ENCODE data around the gene DDX39A. TPM values are rescaled to one million over a fixed set of nuclear protein-coding genes. Genes with fewer than 3 reads are reported as not detected.

DDX39A gene
- total and polyA plus RNA-seq, 12 donors: 26.7 to 262 (median 46.8) TPM

DNA sequence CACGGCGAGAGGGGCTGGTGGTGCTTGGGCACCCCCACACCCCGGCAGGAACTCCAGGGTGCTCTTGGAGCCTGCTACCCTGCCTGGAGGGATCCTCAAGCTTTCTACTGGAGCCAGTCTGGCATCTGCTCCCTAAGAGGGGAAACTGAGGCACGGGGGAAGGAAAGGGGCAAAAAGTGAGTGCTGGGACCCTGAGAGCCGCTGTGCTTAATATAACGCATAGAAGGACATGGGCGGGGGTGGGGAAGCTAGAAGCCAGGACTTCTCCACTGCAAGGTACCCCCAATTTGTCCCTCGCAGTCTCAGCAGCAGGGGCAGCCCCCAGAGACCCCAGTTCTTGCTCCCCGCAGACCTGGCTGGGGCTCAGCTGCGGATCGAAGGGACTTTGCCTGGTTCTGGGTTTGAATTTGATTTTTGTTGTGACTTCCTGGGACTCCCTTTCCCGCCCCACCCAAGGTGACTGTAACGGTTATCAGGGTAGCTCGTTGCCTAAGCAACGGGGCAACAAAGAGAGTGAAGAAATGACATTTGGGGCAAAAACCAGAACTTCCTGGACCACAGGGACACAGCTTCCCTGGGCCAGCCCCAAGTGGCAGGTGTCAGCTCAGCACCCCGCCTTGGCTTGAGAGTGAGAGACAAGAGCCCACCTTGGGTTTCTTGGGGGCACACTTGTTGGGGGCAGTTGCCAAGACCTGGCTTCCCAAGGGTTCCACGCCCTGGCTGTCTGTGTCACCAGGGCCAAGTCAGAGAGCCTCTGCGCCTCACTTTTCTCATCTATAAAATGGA, 37.3 kb downstream of the DDX39A start:
- 20 to 33% (median 27%) methylated on average over 13 to 18 of the region's 18 CpGs for WGBS, 4 donors
- intact Hi-C loops (cut with DNase I): no loop called here
- Histone ChIP-seq H3K4me1 (replicated peaks in 1 of 2) (peaks cover 6 to 41% of the 10 kb centered on the region in 2 donors), H3K4me3 (peak overlapping the region in 3 of 4 donors; percentile 49 to 73 (median 59)), H3K36me3 (replicated peaks in 1 of 2) (no peaks in the 10 kb centered on the region), H3K27me3 (no peaks in the 10 kb centered on the region), H3K9me3 (replicated peaks in 1 of 3) (no peaks in the 10 kb centered on the region), H3K27ac (peak overlapping the region in 4 of 5 donors; percentile 57 to 78 (median 71))
- peak in 4 of 7 donors; percentile 32 to 61 (median 47) for DNase-seq
- TF ChIP-seq, protein P1, sequence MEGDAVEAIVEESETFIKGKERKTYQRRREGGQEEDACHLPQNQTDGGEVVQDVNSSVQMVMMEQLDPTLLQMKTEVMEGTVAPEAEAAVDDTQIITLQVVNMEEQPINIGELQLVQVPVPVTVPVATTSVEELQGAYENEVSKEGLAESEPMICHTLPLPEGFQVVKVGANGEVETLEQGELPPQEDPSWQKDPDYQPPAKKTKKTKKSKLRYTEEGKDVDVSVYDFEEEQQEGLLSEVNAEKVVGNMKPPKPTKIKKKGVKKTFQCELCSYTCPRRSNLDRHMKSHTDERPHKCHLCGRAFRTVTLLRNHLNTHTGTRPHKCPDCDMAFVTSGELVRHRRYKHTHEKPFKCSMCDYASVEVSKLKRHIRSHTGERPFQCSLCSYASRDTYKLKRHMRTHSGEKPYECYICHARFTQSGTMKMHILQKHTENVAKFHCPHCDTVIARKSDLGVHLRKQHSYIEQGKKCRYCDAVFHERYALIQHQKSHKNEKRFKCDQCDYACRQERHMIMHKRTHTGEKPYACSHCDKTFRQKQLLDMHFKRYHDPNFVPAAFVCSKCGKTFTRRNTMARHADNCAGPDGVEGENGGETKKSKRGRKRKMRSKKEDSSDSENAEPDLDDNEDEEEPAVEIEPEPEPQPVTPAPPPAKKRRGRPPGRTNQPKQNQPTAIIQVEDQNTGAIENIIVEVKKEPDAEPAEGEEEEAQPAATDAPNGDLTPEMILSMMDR (IDR thresholded peaks at IDR 0.05): no peak
- no peak for TF ChIP-seq POLR2A (IDR thresholded peaks at IDR 0.05)

DNA sequence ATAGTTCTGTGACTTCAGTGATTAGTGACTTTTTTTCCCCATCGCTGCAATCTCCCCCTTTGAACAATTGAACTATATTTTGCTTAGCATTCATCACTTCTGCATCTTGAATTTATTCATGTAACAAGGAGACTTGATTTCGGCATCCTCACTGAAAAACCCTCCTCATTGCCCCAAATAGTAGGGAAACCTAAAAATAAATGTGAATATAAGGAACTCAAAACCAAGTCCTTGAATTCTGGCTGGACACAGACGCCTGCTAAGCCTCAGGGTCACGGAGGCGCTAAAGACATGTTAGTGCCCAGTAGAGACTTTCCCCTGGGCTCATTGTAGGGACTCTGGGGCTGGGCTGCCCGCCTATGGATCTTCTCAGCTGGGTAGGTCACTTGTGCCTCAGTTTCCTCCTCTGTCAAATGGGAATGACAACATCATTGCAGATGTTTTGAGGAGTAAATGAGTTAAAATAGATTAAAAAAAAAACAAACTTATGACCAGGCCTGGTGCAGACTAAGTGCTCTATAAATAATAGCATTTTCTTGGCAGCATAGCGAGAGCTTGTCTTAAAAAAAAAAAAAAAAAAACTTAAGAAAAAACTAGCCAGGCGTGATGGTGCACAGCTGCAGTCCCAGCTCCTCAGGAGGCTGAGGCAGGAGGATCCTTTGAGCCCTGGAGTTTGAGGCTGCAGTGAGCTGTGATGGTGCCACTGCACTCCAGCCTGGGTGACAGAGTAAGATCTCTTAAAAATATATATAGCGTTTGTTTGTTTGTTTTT, 39.7 kb downstream of the DDX39A start:
- Histone ChIP-seq H3K4me1 (replicated peaks in 1 of 2) (peaks cover 6 to 43% of the 10 kb centered on the region in 2 donors), H3K36me3 (replicated peaks in 1 of 2) (no peaks in the 10 kb centered on the region), H3K27ac (peak overlapping the region in 1 of 5 donors; percentile 78), H3K9me3 (replicated peaks in 1 of 3) (no peaks in the 10 kb centered on the region), H3K4me3 (no peak overlapping the region), H3K27me3 (no peaks in the 10 kb centered on the region)
- intact Hi-C loops (cut with DNase I): no loop called here
- 44 to 53% (median 51%) methylated on average over 9 of the region's 9 CpGs for WGBS, 4 donors
- TF ChIP-seq POLR2A (IDR thresholded peaks at IDR 0.05): no peak
- TF ChIP-seq, protein P1 (IDR thresholded peaks at IDR 0.05): no peak
- DNase-seq: no peak

DNA sequence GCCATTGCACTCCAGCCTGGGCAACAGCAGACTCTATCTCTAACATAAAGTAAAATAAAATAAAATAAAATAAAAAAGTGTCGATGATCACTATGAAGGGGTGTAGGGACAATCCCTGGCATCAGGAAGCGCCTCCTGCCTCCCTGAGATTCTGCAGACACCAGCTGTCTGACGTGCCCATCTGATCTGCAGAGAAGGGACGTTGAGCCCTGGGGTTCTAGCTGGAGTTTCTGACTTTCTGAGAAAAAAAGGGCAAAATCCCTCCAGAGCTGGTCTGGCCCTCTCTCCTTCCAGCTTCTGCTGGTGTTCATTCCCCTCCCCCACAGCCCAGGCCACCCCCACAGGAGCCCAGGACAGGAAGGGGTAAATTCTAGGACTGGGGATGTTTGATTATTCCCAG, 40.3 kb downstream of the DDX39A start:
- 60 to 86% (median 77%) methylated on average over 4 of the region's 4 CpGs for WGBS, 4 donors
- TF ChIP-seq, protein P1 (IDR thresholded peaks at IDR 0.05): no peak
- TF ChIP-seq POLR2A (IDR thresholded peaks at IDR 0.05): no peak
- no peaks in the 10 kb centered on the region for H3K9me3 ChIP-seq (replicated peaks in 1 of 3)

DNA sequence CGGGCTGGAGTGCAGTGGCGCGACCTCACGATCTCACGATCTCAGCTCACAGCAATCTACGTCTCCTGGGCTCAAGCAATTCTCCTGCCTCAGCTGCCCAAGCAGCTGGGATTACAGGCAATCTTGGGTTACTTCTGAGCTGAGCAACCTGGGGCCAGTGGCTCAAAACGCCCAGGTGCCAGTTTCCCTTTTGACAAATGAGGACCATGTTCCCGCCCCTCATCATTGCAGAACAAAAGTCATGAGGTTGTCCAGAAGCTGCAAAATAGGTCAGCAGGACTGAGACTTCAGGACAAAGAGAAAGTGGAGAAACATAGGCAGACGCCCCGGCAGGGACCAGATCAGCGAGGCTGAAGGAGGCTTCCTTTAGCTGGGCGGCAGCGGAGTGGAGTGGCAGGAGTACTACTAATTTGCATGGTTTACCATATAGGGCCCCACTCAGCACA, 41.2 kb downstream of the DDX39A start:
- TF ChIP-seq, protein P1 (IDR thresholded peaks at IDR 0.05): no peak
- no peak for TF ChIP-seq POLR2A (IDR thresholded peaks at IDR 0.05)
- no peaks in the 10 kb centered on the region for H3K27me3 ChIP-seq
- no peak for DNase-seq
- peaks cover 6 to 33% of the 10 kb centered on the region in 2 donors for H3K4me1 ChIP-seq (replicated peaks in 1 of 2)
- intact Hi-C loops (cut with DNase I): no loop called here
- WGBS, 4 donors: 70 to 87% (median 76%) methylated on average over 12 to 13 of the region's 13 CpGs
- H3K9me3 ChIP-seq (replicated peaks in 1 of 3): no peaks in the 10 kb centered on the region
- no peak overlapping the region for H3K4me3 ChIP-seq
- H3K27ac ChIP-seq: no peak overlapping the region
- no peaks in the 10 kb centered on the region for H3K36me3 ChIP-seq (replicated peaks in 1 of 2)

More for the DNA sequence above, 40.3 kb downstream of the DDX39A start:
- Histone ChIP-seq H3K27me3 (no peaks in the 10 kb centered on the region), H3K4me1 (replicated peaks in 1 of 2) (peaks cover 6 to 37% of the 10 kb centered on the region in 2 donors), H3K4me3 (no peak overlapping the region), H3K27ac (no peak overlapping the region), H3K36me3 (replicated peaks in 1 of 2) (no peaks in the 10 kb centered on the region)
- intact Hi-C loops (cut with DNase I): no loop called here
- DNase-seq: no peak

Data from adrenal gland (tissue), 12 donors.